Activated CD4-positive, CD25-positive, alpha-beta regulatory T cell (primary cell): Measurements from ENCODE around the gene AGPAT3.

Experiments
- DNase-seq, 4 experiments: peaks; one replicate each; lab custom pipeline; 2025; lab: John Stamatoyannopoulos, UW

The AGPAT3 gene

DNA sequence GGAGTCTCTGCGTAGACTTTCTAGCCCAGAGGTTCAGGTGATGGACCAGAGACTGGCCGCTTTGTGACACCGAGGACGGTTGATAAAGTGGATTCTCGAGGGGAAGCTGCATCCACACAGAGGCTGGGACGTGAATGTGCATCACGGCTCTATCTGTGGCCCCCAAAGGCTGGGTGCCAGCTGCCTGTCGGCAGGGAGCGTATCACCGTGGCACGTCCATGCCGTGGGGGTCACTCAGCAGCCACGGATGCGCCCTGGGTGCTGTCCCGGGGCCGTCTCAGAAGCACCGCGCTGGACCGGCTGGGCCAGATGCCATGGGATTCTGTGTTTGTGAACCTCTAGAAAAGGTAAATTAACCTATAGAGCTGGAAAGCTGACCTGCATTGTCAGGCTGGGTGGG lies 89.9 kb downstream of the AGPAT3 start:
- no peak for DNase-seq

DNA sequence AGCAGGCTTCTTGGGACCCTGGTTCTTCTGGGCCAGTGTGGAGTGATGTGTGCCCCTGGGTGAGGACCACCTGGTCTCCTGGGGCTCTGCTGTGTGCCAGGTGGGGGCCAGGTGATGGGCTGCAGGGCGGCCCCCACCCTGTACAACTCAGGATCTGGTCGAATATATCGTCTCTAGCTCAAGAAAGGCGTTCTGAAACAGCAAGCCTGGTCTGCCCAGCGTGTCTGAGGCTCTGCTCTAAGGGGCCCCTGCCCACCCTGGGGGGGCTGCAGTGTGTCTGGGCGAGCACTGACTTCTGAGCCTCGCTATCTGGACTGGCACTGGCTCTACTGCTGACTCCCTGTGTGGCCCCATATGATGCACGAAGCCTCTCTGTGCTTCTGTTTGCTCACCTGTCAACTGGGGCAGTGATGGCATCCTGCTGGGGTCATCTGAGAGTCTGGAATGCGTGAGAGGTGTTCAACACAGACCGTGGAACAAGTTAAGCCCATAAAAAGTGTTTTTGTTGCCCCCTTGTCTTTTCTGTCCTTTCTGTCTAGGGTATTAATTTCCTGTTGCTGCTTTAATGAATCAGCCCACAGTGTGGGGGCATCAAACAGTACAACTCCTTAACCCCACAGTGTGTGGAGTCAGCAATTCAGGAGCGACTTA lies 91.1 kb downstream of the AGPAT3 start:
- DNase-seq, result no peak

DNA sequence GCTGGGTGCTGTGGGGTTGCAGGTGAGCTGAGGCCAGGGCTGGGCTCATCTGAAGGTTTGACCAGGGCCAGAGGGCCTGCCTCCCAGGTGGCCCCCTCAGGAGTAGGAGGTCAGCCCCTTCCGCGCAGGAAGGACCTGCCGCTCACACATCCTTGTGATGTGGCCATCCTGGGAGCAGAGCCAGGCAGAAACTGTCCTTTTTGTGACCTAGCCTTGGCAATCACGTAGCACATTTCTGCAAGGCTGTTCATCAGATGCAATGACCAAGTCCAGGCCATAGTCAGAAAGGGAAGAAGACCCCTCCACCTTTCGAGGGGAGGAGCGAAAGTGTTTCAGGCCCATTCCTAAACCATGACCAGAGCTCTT lies 91.6 kb downstream of the AGPAT3 start:
- DNase-seq, result no peak

DNA sequence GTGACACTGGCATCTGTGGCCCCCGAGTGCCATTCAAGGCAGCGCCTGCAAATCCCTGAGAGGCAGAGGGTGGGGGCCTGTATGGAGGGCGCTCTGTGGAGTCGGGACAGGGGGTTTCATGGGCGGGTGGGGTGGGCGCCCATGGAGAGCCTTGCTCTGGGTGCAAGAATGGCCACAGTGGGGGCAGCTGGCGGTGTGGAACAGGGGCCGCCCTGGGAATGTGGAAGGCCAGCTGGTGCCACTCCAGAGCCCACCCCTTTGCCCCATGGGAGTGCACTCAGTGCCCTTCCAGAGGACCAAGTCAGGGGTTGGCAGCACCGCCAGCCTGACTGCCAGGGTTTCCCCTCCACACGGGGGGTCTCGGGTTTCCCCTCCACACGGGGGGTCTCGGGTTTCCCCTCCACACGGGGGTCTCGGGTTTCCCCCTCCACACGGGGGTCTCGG lies 92.1 kb downstream of the AGPAT3 start:
- no peak for DNase-seq

DNA sequence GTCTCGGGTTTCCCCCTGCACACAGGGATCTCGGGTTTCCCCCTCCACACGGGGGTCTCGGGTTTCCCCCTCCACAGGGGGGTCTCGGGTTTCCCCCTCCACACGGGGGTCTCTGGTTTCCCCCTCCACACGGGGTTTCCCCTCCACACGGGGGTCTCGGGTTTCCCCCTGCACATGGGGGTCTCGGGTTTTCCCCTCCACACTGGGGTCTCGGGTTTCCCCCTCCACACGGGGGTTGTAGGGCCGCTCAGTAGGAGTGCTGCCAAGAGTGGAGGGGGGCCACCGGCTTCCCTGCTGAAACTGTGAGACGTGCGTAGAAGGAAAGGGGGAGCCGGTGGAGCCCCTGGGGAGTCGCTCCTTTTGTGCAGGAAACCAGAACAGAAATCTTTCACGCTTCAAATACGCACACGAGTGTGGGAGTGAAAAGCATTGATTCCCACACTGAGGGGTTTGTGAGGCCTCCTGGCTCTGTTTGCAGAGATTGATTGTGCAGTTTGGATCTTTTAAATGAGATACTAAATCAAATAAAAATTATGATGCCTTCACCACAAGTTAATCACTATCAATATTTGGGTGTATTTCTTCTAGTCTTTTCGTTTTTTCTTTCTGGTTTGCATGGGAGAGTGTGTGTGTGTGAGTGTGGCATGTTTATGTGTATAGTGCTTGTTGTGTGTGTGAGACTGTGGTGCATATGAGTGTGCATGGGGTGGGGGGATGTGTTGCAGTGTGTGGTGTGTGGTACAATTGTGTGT lies 92.8 kb downstream of the AGPAT3 start:
- no peak for DNase-seq

DNA sequence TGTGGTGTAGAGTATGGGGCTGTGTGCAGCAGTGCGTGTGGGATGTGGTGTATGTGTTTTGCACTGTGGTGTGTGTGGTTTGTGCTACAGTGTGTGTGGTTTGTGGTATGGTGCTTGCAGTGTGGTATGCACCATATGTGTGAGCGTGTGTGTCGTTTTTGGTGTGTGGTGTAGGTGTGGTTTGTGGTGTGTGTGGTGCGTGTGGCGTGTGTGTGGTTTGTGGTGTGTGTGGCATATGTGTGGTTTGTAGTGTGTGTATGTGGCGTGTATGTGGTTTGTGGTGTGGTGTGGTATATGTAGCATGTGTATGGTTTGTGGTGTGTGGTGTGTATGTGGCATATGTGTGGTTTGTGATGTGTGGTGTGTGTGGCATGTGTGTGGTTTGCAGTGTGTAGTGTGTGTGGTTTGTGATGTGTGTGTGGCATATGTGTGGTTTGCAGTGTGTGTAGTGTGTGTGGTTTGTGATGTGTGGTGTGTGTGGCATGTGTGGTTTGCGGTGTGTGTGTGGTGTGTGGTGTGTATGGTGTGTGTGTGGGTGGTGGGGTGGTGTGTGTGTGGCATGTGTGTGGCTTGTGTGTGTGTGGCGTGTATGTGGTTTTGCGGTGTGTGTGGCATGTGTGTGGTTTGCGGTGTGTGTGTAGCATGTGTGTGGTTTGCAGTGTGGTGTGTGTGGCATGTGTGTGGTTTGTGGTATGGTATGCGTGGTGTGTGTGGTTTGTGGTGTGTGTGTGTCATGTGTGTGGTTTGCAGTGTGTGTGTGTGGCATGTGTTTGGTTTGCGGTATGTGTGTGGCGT lies 93.5 kb downstream of the AGPAT3 start:
- no peak for DNase-seq

DNA sequence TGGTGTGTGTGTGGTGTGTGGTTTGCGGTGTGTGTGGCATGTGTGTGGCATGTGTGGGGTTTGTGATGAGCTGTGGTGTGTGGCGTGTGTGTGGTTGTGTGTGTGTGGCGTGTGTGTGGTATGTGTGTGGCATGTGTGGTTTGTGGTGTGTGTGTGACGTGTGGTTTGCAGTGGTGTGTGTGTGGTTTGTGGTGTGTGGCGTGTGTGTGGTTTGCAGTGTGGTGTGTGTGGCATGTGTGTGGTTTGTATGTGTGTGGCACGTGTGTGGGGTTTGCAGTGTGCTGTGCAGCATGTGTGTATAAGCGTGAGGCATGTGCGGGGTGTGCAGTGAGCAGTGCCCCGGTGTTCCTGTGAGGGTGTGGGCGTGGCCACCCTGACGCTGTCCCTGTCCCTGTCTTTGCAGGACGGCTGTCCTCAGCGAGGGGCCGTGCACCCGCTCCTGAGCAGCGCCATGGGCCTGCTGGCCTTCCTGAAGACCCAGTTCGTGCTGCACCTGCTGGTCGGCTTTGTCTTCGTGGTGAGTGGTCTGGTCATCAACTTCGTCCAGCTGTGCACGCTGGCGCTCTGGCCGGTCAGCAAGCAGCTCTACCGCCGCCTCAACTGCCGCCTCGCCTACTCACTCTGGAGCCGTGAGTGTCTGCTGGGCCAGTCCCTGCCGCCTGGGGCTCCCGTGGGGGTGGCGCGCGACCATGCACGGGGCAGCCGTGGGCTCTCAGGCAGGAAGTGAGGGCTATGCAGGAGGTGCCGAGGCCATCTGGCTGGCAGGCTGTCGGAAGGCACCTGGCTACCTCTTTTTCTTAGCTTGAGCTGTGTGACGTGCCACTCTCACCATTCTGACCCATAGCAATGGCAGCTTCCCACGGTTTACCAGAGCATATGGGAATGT lies 94.5 kb downstream of the AGPAT3 start:
- no peak for DNase-seq

DNA sequence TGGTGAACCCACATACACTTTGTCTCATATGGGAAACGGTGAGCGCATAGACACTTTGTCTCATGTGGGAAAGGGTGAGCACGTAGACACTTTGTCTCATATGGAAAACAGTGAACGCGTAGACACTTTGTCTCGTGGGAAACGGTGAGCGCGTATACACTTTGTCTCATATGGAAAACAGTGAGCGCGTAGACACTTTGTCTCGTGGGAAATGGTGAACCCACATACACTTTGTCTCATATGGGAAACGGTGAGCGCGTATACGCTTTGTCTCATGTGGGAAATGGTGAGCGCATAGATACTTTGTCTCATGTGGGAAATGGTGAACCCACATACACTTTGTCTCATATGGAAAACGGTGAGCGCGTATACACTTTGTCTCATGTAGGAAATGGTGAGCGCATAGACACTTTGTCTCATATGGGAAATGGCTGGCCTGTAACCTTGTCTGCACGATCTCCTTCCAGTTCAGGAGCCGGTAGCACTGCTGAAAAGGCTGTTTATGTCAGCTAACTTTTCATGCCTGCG lies 96.4 kb downstream of the AGPAT3 start:
- DNase-seq, result no peak

DNA sequence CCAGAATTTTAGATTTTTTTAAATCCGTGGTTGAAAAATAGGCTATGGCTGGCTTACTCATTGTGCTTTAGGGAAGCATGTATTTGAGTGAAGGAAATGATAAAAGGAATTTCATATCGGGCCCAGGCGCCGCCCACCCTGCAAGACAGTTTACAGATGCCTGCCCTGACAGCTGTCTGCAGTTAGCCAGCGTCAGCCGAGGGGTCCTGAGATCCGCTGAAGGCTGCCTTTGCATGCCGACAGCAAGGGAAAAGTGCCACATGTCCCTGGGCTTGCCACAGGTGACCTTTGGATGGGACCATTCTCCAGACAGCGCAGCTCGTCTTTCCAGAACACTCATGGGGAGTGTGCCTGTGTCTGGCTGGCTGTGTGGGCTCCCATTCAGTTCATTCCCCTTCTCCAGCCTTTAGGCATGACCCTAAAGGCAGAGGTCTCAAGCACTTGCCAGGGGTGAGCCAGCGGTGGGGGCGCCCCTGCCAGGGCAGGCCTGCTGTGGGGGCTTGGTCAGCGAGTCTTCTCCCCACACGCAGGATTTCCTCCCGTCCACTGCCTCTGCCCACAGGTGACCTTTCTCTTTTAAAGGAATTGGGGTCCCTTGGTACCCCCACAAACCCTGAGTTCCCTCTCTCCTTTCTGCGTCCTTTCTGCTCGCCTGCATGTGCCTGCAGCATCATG lies 101.0 kb downstream of the AGPAT3 start:
- DNase-seq, result no peak

DNA sequence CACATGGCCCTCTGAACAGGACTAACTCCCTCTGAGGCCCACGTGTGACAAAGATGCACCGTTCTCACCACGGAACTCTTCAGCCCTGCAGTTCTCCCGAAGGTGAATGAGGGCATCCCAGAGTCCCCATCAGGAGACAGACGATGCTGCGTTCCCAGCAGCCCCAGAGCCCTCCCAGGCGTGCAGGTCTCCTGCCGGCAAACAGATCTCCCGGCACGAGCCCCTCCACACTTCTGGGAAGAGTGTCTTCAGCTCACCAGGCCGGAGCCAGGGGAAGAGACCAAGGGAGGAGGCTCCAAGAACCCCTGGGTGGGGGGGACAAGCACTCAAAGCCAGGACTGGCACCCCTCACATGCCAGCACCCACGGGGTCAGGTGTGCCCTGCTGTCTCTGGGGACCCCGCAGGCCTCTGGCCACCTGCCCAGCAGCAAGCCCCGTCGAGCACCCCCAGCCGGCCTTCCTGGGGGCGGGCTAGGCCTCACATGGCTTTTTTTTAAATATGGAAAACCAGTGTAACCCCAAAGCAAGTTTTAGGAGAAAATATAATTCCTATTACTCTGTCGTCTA lies 102.0 kb downstream of the AGPAT3 start:
- DNase-seq, result no peak

DNA sequence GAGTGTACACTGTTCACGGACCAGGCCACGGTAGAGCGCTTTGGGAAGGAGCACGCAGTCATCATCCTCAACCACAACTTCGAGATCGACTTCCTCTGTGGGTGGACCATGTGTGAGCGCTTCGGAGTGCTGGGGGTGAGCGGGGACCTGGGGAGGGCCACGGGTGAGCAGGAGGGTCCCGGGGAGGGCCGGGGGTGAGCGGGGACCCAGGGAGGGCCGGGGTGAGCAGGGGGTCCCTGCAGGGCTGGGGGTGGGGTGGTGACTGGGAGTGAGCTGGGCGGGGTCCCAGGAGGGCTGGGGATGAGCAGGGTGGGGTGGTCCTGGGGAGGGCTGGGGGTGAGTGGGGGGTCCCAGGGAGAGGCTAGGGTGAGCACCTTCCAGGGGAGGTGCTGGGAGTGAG lies 103.0 kb downstream of the AGPAT3 start:
- no peak for DNase-seq

DNA sequence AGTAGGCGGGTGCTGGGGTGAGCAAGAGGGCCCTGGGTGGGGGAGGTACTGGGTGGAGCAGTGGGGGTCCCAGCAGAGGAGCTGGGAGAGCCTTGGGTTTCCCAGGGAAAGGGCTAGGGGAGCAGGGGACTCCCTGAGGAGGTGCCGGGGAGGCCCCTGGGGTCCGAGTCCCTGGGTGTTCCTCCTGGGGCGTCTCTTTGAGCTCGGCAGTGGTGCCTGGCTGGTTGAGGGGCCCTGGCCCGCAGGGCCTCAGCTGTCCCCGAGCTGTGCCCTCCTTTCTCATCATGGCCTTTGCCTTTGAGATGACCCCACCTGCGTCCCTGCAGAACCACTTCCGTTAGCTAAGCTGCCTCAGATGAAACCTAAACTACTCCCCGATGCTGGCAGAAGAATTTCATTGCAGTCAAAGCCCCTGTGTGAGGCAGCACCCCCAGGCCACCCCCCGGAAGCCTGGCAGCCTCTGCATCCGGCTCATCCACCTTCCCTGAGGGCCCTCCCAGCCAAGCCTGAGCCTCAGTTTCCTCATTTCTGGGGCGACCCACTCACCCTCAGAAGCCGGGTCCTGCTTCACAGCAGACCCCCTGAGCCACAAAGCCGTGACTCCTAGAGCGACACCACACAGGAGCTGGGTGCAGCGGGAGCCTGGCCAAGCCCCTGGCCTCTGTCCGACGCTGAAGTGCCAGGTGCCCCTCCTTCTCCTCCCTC lies 103.5 kb downstream of the AGPAT3 start:
- no peak for DNase-seq

DNA sequence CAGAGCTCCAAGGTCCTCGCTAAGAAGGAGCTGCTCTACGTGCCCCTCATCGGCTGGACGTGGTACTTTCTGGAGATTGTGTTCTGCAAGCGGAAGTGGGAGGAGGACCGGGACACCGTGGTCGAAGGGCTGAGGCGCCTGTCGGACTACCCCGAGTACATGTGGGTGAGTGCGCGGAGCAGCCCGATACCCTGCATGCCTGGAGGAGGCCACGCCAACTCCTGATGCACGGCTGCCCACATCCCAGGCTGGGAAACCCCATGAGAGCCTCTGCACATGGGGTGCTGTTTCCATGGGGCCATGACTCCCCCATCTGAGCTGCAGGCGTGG lies 104.1 kb downstream of the AGPAT3 start:
- DNase-seq, result no peak

DNA sequence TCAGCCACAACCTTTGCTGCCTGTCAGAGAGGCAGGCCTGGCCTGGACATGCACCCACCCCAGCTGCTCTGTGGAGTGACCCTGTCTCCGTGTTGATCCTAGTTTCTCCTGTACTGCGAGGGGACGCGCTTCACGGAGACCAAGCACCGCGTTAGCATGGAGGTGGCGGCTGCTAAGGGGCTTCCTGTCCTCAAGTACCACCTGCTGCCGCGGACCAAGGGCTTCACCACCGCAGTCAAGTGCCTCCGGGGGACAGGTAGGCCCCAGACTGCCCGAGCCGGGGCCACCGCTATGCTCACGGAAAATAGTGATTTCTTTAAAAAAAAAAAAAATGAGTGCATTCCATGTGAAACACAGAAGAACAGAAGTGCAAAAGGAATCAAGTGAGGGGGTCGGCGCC lies 105.5 kb downstream of the AGPAT3 start:
- no peak for DNase-seq

DNA sequence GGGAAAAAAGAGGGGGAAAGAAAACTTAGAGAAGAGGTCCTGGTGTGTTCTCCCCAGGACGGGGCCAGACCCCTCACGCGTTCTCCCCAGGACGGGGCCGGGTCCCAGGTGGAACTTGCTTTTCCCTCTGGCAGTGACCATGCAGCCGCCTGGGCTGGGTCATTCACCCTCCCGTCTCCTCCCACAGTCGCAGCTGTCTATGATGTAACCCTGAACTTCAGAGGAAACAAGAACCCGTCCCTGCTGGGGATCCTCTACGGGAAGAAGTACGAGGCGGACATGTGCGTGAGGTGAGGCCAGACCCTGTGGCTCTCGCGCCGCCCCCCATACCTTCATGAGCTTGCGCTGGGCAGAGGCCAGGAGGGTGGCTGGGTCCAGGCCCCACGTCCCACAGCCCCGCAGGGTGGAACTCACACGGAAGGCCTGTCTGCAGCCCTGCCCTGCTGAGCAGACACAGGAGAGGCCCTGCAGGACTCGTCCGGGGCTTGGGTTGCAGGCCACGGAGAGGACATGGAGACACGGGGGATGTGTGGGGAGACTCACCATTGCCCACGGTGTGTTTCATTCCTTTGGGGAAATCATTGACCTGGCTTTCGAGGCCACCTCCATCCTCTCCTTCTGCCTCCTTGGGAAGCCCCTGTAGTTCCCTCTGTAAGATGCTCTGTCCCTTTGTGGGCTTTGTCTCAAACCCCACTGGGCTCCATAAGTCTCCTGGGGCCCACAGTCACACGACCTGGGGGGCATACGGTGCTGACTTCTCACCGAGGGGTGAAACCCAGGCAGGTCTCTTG lies 106.4 kb downstream of the AGPAT3 start:
- no peak for DNase-seq

DNA sequence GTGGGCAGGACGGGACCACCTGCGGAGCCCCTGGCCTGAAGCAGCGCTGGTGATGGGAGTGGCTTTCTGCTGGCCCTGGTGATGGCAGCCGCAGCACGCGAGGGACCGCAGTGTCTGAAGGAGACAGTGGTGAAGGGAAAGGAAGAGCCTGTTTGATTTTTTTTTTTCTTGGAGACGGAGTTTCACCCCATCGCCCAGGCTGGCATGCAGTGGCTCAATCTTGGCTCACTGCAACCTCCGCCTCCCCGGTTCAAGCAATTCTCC lies 106.9 kb downstream of the AGPAT3 start:
- no peak for DNase-seq

DNA sequence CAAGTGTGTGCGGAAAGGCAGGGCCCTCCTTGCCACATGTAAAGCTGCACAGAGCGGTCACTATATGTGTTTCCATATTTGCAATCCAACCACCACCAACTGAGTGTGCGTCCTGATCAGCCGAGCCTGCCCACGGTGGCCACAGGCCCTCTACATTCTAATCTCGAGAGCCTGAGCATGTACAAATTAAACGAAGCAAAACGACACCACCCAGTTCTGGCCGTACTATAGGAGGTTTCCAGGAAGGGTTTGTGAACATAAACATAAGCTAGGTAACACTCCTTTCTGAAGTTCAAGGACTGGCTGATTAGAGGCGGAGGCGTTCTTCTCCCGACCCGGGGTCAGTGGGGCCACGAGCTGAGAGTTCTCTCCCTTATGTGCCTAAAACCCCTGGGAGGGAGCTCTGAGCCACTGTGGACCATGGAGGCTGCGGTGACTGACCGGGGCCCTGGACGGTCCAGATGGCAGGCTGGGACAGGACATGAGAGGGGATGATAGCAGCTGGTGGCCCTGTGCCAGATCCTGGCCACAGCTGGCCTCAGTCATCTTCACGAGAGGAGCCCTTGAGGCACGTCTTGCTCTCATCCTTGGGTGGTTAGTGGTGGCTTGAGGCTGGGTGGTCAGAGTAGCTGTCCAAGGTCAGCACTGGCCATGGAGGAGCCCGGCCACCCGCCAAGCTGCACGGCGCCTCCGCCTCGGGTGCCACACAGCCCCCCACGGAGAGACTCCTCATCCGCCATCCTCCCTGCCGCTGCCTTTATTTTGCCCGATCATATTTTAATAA lies 108.0 kb downstream of the AGPAT3 start:
- DNase-seq, result no peak

DNA sequence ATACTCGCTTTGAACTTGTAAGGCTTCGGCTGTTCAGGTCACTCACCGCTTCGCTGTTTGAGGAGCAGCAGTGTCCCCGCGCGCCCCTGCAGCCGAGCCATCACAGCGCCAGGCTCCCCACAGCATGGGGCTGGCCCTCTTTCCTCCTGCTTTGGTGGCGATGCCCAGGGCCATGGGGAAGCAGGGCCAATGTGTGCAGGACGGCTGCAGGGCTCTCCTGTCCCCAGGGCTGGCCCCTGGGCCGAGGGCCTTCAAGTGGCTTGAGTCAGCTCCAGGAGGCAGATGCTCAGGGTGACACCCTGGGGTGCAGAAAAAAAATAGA lies 108.6 kb downstream of the AGPAT3 start:
- DNase-seq, result no peak

DNA sequence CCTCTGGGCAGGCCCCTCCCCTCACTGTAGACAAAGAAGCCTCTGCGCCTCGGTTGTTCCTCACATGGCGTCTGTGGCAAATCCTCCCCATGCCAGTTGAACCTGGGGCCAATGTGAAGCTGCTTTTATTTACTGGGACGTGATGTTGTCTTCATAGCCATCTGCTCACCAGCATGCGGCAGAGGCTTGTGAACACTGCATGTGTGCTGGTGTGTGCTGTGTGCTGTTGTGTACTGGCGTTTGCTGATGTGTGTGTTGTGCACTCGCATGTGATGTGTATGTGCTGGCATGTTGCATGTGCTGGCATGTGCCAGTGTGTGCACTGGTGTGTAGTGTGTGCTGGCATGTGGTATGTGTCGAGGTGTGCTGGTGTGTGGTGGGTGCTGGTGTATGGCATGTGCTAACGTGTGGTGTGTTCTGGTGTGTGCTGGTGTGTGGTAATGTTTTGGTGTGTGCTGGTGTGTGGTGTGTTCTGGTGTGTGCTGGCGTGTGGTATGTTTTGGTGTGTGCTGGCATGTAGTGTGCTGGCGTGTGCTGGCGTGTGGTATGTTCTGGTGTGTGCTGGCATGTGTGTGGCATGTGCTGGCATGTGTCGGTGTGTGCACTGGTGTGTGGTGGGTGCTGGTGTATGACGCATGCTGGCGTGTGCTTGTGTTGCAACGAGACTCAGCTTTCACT lies 109.9 kb downstream of the AGPAT3 start:
- no peak for DNase-seq
